IPS DF 4.7 (cell line): ENCODE measurements around the gene MXD1.

Source experiments
- DNase-seq: peaks from one replicate; pipeline ENCODE4 v3.0.0-alpha.2; 2013; ENCODE audit warnings: low spot score; ENCODE audit errors: extremely low read depth

The MXD1 gene

GRCh38 chr2:69952336-69953115 is 37.6 kb downstream of the MXD1 start:
- no peak for DNase-seq

- no peak for DNase-seq
Observed at GRCh38 chr2:69954084-69954483, 39.2 kb downstream of the MXD1 start.

- DNase-seq: no peak
Observed at GRCh38 chr2:69955029-69955428, 40.1 kb downstream of the MXD1 start.

GRCh38 chr2:69956475-69956979 is 41.6 kb downstream of the MXD1 start:
- no peak for DNase-seq

GRCh38 chr2:69957965-69958364 is 43.1 kb downstream of the MXD1 start:
- no peak for DNase-seq

- no peak for DNase-seq
Observed at GRCh38 chr2:69958480-69958879, 43.6 kb downstream of the MXD1 start.

GRCh38 chr2:69959425-69959824 is 44.5 kb downstream of the MXD1 start:
- no peak for DNase-seq

- no peak for DNase-seq
Observed at GRCh38 chr2:69960821-69961220, 45.9 kb downstream of the MXD1 start.

- DNase-seq: no peak
Observed at GRCh38 chr2:69961496-69961895, 46.6 kb downstream of the MXD1 start, which contains the start of gene ASPRV1. TSS of gene ASPRV1 (minus strand) at chr2:69961631. CDS start at chr2:69961436, 195 bp downstream.

- no peak for DNase-seq
Observed at GRCh38 chr2:69962986-69963730, 48.2 kb downstream of the MXD1 start.

GRCh38 chr2:69964353-69964841 is 49.5 kb downstream of the MXD1 start:
- no peak for DNase-seq

GRCh38 chr2:69965756-69966445 is 51.0 kb downstream of the MXD1 start:
- DNase-seq: no peak

GRCh38 chr2:69966496-69966895 is 51.6 kb downstream of the MXD1 start:
- no peak for DNase-seq

- no peak for DNase-seq
Observed at GRCh38 chr2:69968609-69969008, 53.7 kb downstream of the MXD1 start.

GRCh38 chr2:69969126-69969983 is 54.4 kb downstream of the MXD1 start:
- DNase-seq: no peak

GRCh38 chr2:69969991-69970390 is 55.1 kb downstream of the MXD1 start:
- DNase-seq: no peak

- DNase-seq: no peak
Observed at GRCh38 chr2:69972822-69973221, 57.9 kb downstream of the MXD1 start.

GRCh38 chr2:69973335-69973735 is 58.4 kb downstream of the MXD1 start:
- no peak for DNase-seq

GRCh38 chr2:69975136-69975852 is 60.4 kb downstream of the MXD1 start:
- DNase-seq: no peak

- DNase-seq: no peak
Observed at GRCh38 chr2:69975853-69976462, 61.0 kb downstream of the MXD1 start.
